ENCODE results near the gene TMEM61.
"Not testable (repeated sequence)": the region's sequence is repeated elsewhere in the genome, so short reads cannot be mapped to it uniquely, and the experiment has no call there.

TMEM61 gene

DNA sequence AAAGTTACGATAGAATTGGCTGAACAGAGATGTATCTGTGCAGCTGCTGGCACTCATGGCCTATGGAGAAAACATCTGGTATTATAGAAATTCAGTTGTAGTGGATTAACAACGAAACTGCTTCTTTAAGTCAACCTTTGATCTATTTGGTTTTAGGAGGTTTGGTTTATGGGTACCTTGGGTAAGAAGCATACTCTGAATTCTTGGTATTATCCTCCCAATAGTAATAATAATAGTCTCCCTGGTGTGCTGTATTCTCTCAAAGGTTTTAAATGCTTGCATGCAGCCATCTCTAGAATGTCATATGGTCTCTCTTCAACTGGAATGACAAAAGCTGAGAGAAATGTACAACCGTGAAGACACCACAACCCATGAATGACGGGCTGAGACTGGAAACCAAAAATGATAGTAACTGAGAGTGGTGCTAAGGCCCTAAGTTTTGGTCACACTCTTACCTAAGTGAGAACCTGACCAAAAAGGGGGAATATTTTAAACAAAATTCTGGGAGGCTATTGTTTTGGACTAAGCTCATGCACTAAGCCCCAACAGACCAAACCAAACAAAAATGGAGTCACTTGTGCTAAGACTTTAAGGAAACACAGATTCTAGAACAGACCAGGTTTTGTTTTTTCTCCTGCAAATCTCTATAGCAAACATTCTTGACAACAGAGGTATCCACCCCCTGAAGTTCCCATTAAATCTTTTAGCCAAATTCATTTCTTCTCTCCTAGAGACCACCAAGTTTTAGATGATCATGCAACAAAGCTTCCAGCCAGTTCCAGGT is 17.6 kb upstream of the TMEM61 start:
- DNase-seq, result no peak

GRCh38 chr1:54963829-54964228 is 16.6 kb upstream of the TMEM61 start:
- not testable (repeated sequence) for DNase-seq

DNA sequence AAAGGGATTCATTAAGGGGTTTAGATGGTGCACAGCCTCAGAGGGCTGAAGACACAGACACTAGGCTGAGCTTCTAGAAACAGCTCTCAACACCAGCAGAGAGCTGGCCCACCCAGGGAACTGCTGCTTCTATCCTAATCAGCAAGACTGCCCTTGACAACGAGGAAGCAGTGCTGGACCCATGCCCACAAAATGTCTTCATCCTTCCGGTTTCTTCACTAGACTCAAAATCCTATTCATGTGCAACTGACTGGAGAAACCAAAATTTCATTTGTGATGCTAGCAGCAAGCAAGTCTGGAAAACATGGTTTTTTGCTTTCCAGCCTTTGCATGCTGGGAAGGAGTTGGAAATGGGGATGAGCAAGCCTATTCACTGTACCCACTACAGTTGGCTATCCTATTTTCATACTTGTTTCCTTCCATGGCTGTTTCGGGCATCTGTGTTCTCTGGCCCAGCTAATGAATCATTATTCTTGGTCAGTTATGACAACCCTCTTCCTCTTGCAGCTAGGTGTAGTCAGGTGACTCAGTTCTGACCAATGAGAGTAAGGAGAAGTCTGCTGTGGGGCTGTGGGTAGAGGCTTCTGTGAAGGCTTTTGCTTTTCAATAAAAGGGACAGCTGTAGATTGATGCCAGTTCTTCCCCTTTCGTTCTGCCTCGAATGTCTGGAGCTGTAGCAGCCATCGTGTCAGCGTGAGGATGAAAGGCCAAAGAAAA is 14.6 kb upstream of the TMEM61 start:
- DNase-seq, result no peak

- no peak for DNase-seq
Measured at GRCh38 chr1:54967372-54967771, 13.1 kb upstream of the TMEM61 start.

DNA sequence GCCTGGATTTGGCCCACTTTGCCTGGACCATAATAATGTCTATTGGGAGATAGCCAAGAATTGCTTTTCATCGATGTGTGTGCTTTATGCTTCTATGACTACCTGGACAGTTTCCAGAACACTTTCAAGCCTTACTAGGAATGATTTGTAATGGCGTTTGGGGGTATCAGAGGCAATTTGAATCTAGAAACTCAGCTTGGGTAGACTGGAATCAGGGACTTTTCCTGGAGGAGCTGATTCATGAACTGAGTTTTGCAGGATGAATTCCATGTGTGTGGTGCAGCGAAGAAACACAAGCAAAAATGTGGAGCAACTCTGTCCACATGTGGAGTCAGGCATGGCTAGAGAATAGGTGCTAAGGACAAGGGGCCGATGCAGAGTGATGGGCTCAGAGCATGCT is 11.9 kb upstream of the TMEM61 start:
- DNase-seq, result no peak

DNA sequence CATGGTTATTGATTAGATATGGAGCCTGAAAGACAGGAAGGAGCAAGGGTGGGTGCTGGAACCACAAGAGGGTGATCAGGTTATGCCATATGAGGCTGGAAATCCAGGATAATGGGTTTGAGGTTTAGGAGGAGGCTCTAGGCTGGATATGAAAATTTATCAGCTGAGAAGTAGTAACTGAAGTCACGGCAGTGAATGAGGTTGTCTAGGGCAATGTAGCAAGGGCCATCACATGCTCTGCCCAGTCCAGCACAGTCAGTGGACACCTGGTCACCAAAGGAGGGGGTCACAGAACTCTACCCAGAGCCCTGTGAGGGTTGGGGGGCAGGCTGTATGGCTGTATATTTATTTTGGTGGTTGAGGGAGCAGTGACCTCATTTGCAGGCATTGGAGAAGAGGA is 10.5 kb upstream of the TMEM61 start:
- no peak for DNase-seq

GRCh38 chr1:54970901-54971300 is 9.5 kb upstream of the TMEM61 start:
- DNase-seq, result no peak

DNA sequence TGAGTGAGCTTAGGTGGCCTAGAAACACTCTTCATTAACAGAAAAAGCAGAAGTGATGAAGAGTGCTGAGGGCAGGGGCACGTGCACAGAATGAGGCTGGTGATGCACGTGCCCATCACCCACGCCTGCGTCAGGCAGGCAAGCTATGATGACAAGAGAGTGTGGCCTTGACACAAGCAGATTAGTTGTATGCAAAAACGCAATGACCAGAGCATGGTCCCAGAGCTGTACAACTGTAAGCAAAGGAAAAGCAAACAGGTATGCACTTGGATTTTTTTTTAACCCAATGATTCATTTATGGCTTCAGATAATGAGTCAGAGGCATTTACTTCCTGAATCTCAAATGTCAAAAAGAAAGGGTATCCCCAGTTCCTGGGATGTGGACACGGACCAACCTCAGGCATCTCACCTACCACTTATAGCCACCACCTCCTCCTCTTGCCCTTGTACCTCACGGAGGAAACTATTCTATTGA is 9.1 kb upstream of the TMEM61 start:
- no peak for DNase-seq

GRCh38 chr1:54972436-54972835 is 8.0 kb upstream of the TMEM61 start:
- DNase-seq, result no peak

DNA sequence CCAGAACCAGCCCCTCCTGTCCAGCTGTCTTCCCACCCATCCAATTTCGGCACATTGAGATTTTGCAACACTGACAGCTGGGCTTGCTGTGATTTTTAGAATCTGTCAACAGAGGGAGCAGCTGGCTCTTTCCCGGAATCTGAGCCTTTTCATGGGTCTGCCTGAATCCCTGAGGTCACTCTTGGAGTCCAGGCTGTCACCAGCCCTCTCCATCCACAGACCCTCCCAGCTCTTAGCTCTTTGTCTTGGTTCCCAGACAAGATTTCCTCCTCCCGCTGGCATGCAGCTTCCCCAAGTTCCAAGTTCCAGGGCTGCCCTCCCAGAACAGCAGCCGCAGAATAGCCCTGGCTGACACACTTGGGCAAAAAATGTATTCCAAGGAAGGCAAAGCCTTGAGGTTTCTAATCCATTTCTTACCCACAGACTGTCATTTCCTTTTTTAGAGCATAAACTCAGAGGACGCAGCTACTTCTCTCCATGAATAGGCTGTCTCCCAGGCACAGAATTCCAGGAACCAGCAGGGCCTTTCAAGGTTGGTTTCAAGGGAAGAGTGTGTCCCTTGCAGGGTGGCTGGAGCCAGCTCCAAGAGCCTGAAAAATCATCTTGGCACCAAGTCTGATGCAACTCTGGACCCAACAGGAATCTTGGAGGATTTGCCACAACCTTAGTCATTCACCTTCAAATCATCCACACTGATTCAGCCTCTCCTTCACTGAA is 7.1 kb upstream of the TMEM61 start:
- DNase-seq, result peak; percentile 55

DNA sequence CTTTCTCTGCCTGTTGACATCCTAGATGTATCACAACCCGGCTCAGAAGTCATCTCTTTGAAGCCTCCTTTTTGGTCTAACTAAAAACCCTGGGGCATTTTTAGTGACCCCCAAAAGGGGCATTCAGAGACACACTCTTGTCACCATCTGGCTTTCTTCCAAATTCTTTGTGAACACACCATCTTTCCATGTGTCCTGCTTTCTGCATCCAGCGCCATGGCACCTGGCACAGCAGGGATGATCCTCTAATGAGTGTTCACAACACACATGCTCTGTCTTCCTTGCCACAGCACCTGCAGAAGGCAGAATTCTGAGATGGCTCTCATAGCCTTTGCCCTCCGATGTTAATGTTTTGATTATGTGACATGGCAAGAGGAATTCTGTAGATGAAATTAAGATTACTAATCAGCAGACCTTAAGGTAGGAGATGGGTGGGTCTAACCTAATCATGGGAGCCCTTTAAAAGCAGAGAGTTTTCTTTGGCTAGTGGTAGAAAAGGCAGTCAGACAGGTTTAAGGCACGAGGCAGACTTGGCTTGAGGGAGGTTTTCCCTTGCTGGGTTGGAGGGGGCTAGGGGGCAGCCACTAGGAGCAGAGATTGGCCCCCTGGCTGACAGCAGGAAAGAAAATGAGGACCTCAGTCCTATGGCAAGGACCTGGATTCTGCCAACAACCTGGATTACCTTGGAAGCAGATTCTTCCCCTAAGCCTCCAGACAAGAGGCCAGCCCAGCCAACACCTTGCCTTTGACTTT is 4.9 kb upstream of the TMEM61 start:
- peak; percentile 47 for DNase-seq

GRCh38 chr1:54976747-54977146 is 3.7 kb upstream of the TMEM61 start:
- no peak for DNase-seq

GRCh38 chr1:54977533-54978297 is 2.7 kb upstream of the TMEM61 start:
- no peak for DNase-seq

DNA sequence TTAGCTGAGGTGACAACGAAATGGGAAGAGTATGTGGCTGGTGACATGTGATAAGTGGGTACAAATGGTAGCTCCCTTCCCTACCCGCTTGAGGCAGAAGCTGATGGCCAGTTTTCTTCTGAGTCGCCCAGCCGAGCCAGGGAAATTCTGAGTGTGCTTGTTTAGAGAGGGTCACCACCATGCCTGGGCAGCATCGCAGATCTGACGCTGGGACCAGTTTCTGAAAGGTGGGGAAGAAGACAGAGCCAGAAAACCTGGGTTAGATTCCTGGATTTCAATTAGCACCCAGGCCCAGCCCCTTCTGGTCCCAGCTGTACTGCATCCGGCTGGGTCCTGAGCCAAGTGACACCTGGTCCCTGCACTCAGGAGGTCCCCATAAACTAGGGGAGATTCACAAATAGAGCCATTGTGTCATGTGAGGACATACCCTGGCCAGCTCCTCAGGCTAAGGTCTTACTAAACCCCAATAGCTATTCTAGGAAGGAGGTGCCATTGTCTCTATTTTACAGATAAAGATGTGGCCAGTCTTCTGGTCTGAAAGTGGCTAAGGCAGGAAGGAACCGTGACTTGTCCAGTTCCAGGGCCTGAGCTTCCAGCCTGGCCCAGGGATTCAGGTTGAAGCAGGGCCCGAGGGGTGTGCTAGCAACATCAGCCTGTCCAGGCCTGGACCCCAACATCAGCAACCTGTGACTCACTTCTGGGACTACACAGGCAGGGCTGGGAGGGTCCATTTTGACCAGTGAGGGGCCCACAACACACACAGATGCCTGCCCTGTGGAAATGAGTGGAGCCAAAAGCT is 1.7 kb upstream of the TMEM61 start:
- no peak for DNase-seq

- no peak for DNase-seq
Measured at GRCh38 chr1:54979327-54979891, 1.0 kb upstream of the TMEM61 start.

DNA sequence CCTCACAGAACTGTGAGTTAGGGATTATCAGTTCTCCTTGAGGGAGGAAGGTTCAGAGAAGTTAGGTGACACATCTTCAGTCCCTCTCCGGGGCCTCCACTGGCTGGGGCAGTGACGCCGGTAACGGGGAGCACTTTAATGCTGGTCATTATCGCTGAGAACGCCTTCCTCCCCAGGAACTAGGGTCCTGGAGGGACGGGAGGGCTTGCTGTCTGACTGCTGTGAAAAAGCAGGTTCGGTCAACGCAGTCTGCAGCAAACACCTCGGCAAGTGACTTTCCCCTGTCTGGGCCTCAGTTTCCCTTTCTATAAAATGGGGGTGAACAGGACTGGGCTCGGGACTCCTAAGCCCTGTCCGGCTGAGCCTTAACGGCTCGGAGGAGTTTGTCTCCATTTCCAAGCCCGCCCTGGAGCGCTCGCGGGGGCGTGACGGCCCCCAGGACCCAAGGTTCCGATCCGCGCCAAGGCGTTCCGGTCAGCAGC is 341 bp upstream of the TMEM61 start:
- no peak for DNase-seq

GRCh38 chr1:54981466-54981865 is 1.0 kb downstream of the TMEM61 start:
- DNase-seq, result no peak

DNA sequence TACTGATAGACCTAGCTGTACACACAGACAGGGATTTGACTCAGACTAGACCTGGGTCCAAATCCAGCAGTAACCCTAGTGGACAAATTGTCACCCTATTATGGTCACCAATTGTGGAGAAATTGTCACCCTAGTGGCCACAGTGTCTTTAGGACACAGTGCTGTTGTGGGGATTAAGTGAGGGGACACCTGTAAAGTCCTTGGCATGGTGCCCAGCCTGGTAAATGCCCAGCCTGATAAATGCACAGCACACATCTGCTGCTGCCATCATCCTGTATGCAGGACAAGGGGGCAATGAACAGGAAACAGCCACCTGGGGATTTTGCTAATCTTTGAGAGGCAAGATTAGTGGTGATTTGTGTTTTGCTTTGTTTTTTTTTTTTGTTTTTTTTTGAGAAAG is 2.3 kb downstream of the TMEM61 start:
- peak; percentile 96 for DNase-seq

DNA sequence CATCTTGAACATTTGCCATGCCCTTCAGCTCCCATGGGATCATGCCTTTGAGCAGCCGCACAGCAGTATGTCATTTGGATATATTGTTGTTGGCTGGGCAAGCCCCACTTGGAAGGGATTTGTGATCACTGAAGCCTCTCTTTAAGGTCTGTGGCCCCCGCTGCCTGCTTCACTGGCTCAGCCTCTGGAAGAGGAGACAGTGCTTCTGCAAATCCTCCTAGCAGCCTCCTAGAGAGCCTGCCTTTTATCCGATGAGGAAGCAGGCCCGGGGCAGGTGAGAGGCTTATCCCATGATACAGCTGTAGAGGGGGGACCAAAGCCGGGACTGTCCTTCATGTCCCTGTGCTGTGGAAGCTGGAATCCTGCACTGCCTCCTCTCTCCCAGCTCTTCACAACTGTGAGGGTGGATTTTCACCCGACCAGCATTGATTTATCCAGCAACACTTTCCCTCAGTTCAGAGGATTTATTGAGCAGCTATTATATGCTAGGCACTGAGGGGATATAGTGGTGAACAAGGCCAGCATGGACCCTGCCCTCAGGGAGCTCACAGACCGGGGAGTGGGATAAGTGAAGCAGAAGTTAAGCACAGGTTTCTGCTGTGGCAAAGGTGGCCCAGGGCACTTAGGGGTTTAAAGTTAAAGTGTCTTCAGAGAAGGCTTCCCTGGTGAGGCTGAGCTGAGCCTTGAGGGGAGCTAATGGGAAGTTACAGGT is 3.9 kb downstream of the TMEM61 start:
- peak; percentile 89 for DNase-seq

GRCh38 chr1:54985556-54985955 is 5.1 kb downstream of the TMEM61 start:
- DNase-seq, result no peak
